GM19452 (cell line): ENCODE measurements around the gene KCNQ5.

Source experiments
- ATAC-seq: cut with Tn5 transposase; IDR thresholded peaks from one replicate; pipeline ENCODE4 v1.9.1; 2021; ENCODE audit not compliant: unreplicated experiment

The KCNQ5 gene

DNA sequence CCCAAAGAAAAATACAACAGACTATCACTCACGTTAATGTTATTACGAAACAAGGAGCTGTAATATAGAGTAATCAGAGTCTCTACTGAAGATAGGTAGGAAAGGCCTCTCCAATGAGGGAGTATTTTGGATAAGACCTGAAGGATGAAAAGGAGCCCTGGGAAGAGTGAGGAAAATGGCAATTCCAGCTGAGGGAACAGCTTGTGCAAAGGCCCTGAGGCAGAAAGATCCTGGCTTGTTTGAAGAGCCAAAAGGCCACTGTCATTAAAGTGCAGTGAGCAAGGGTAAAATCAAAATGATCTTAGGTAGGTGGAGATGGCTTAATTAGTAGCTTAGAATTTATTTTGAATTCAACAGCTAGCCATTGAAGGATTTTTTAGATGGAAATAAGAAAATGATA is 464.9 kb downstream of the KCNQ5 start:
- no peak for ATAC-seq

GRCh38 chr6:73088138-73088813 is 466.4 kb downstream of the KCNQ5 start:
- ATAC-seq, result peak; percentile 79

DNA sequence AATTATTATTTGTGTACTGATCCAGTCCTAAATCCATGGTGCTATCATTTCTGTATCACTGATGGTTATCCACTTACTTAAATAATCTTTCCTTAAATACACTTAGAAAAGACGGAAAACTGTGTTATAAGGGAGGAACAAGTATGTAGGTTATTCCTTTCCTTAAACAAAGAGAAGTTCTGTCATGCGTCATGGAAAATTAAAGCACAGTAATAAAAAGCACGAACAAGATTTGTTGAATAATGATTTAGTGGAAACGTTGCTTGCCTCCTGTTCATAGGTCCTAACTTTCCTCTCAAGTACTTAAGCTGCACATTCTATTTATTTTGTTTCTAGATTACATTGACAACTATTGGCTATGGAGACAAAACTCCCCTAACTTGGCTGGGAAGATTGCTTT is 483.1 kb downstream of the KCNQ5 start:
- no peak for ATAC-seq

DNA sequence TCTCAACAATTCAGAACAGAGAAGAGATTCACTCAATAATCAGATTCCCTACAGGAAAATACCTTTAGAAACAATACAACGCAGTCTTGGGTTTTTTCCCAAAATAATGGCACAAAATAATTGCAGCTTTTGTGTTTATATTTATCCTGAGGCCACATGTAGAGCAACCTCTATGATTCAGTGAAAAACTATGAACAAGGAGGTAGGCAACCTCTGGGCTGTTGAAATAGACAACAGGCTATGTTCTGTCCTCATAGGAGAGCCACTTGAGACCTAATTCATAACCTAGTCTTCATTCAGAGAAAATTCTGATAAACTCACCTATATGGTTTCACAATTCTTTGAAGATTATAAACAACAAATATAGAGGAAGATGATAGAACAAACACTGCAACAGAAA is 485.2 kb downstream of the KCNQ5 start:
- no peak for ATAC-seq

- no peak for ATAC-seq
Observed at GRCh38 chr6:73108949-73109348, 487.1 kb downstream of the KCNQ5 start.

- ATAC-seq, result no peak
Observed at GRCh38 chr6:73109659-73110058, 487.8 kb downstream of the KCNQ5 start.

DNA sequence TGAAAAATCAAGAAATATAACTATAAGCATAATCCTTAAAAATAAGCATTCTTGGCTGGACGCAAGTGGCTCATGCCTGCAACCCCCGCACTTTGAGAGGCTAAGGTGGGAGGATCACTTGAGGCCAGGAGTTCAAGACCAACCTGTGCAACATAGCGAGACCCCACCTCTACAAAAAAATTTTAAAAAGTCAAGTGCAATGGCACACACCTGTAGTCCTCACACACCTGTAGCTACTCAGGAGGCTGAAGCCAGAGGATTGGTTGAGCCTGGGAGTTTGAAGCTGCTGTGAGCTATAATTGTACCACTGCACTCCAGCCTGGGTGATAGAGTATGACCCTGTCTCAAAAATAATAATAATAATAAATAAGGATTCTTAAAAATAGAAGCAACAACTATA is 494.5 kb downstream of the KCNQ5 start:
- ATAC-seq, result no peak

GRCh38 chr6:73121421-73121993 is 499.6 kb downstream of the KCNQ5 start:
- no peak for ATAC-seq

- peak; percentile 84 for ATAC-seq
Observed at GRCh38 chr6:73123632-73124329, 501.9 kb downstream of the KCNQ5 start.

DNA sequence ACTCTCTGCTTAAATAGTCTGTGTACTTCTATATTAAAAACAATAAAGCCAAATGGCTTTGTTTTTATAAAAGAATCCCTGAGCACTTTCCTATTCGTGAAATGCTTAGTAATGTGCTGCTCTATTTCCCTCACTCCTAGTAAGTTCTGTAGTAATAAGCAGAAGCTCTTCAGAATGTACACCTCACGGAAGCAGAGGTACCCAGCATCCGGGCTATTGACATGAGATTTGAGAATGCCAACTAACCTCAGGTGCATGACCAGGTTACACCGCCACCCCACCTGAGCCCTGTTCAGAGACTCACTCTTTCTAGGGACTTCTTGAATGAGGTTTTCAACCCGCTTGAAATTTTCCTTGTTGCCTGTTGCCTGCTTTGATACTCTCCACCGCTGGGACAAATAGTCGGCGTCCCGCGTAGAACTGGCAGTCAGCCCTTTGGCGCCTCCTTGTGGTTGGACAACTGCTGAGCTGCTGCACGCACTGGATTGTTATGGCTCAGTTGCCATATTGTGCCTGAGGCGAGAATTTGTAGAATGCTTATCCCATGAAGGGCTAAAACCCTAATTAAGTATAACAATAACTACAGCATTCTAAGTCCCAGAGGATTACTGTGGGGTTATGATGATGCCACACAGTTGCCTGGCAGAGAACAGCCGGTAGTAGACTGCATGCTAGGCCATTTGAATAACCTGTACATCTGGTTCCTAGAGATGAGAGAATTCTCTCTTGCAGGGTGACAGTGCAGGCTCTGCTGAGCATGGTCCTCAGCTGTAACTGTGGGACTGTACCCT is 508.0 kb downstream of the KCNQ5 start:
- ATAC-seq, result peak; percentile 95

DNA sequence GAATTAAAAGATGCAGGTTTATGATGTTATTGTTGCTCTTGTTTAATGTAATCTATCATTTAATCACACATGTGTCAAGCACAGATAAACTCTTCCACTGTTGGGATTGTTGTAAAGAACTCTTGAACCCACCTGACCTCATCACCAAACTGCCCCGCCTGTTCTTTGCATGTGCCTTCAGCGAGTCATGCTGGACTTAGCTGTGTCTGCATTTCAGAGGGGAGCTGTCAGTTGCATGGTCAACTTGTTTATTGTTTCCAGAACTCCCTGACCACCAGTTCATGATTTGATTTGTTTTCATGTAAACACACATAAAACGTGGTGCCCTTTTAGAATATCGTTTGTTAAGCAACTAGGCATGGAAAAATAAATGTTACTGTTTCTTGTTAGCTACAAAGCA is 509.8 kb downstream of the KCNQ5 start:
- no peak for ATAC-seq

DNA sequence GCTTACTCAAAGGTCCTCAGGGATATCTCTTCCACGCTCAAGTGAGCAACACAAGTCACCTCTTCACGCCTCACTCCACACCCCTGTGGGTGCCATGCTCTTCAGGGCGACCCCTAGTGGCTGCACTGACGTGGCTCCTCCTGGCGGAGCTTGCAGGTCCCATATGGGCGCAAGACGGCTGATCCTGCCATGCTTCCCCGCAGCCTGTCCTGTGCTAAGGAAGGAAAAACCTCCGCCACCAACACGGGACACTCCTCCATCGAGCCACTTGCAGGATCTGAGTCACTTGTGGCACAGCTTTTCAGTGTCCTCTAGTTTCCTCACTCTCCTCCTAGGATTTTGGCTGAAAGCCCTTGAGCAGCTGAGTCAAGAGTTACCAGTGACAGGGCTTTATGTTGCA is 512.7 kb downstream of the KCNQ5 start:
- ATAC-seq, result no peak

GRCh38 chr6:73139681-73140383 is 518.0 kb downstream of the KCNQ5 start:
- ATAC-seq, result peak; percentile 75

DNA sequence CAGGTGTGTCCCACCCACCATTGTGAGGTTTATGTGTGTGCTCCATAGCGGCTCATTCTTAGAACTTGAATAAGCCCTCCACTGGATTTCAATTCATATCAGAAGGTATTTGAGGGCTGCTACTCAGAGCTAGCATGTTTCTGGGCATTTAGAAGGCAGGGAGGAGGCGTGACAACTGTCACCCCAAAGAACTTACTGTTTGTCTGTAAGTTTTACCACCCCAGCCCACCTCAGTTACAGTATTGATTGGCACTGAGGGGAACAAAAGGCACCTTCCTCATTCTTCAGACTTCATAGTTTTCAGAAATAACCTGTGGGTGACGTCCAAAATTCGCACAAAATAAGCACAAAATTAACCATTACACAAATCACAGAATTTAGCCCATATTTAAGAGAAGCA is 521.7 kb downstream of the KCNQ5 start:
- ATAC-seq, result no peak

DNA sequence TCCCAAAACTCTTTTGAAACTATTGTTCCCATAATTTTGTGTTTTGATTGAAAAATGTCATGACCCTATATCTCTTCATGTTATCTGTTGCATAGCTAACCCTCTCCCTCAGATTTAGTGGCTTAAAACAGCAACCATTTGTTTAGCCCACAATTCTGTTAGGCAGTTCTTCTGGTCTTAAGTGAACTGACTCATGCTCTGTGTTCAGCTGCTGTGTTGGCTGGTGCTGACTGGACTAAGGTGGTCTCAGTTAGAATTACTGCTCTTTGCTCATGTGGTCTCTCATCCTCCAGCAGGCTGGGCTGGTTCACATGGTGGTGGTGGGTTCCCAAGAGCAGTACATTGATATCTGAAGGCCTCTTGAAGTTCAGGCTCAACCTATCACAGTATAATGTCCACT is 522.7 kb downstream of the KCNQ5 start:
- no peak for ATAC-seq

DNA sequence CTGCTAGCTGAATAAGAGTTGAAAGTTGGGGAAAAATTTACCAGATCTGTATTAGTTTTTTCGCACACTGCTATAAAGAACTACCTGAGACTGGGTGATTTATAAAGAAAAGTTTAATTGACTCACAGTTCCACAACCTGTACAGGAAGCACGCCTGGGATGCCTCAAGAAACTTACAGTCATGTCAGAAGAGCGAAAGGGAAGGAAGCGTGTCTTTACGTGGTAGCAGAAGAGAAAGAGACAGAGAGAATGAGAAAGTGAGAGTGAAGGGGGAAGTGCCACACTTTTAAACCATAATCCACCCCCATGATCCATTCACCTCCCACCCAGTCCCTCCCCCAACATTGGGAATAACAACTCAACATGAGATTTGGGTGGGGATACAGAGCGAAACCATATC is 523.8 kb downstream of the KCNQ5 start:
- no peak for ATAC-seq

DNA sequence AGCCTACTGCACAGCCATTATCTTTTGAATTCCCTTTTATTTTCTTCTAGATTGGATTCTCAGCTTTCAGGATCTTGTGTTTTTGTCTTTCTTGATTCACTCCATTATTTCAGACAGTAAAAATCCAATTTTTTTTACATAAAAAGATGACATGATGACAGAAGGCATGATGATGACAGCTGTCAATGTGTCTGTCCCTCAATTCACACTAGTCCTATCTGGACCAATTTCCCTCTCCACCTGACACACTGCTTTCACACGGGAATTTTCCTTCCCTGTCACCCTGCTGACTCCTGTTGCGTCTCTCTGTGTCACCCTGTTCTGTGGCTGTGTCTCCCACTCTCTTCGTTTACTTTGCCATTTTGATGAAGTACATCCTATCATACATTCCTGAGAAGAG is 529.9 kb downstream of the KCNQ5 start:
- no peak for ATAC-seq

- no peak for ATAC-seq
Observed at GRCh38 chr6:73152556-73152955, 530.7 kb downstream of the KCNQ5 start.

- no peak for ATAC-seq
Observed at GRCh38 chr6:73152966-73153757, 531.3 kb downstream of the KCNQ5 start.
